Fibroblast of skin of left quadriceps (primary cell): ENCODE data around the gene MBD3L5.
"Not testable (repeated sequence)": the region's sequence is repeated elsewhere in the genome, so short reads cannot be mapped to it uniquely, and the experiment has no call there.

ENCODE experiments used
- DNase-seq, 2 experiments: peaks; one replicate each; pipeline ENCODE4 v3.0.0-alpha.2; 2013; ENCODE audit warnings: low read depth in 2 of 2

Gene MBD3L5

GRCh38 chr19:7052896-7053295 lies 22.5 kb downstream of the MBD3L5 start:
- DNase-seq, result not testable (repeated sequence)

GRCh38 chr19:7054635-7055368 lies 24.4 kb downstream of the MBD3L5 start:
- DNase-seq, result not testable (repeated sequence)

GRCh38 chr19:7055679-7056078 lies 25.3 kb downstream of the MBD3L5 start:
- not testable (repeated sequence) for DNase-seq

GRCh38 chr19:7056371-7056770 lies 26.0 kb downstream of the MBD3L5 start:
- DNase-seq, result not testable (repeated sequence)

- not testable (repeated sequence) for DNase-seq
Measured at GRCh38 chr19:7058576-7058975, 28.2 kb downstream of the MBD3L5 start, which contains the start of gene MBD3L3. Gene MBD3L3, minus strand, starts transcription at chr19:7058676. Its CDS starts 71 bp downstream, at chr19:7058605.

- not testable (repeated sequence) for DNase-seq
Measured at GRCh38 chr19:7059977-7060376, 29.6 kb downstream of the MBD3L5 start.

- no peak for DNase-seq
Measured at GRCh38 chr19:7063339-7063738, 33.0 kb downstream of the MBD3L5 start.

GRCh38 chr19:7063764-7064418 lies 33.5 kb downstream of the MBD3L5 start:
- no peak for DNase-seq

GRCh38 chr19:7067122-7067521 lies 36.7 kb downstream of the MBD3L5 start:
- DNase-seq, result not testable (repeated sequence)

GRCh38 chr19:7067716-7068115 lies 37.3 kb downstream of the MBD3L5 start:
- DNase-seq, result no peak

GRCh38 chr19:7068599-7068998 lies 38.2 kb downstream of the MBD3L5 start:
- no peak for DNase-seq

- peak; percentile 91 to 92 for DNase-seq
Measured at GRCh38 chr19:7069042-7069903, 38.9 kb downstream of the MBD3L5 start, which contains the start of gene ZNF557. Gene ZNF557, plus strand, starts transcription at chr19:7069703. Its CDS starts 5,372 bp downstream, at chr19:7075075.

- DNase-seq, result no peak
Measured at GRCh38 chr19:7069904-7070226, 39.5 kb downstream of the MBD3L5 start.

GRCh38 chr19:7072541-7072940 lies 42.2 kb downstream of the MBD3L5 start:
- DNase-seq, result no peak

- DNase-seq, result no peak
Measured at GRCh38 chr19:7074705-7075282, 44.4 kb downstream of the MBD3L5 start.

GRCh38 chr19:7076151-7076550 lies 45.8 kb downstream of the MBD3L5 start:
- DNase-seq, result no peak

GRCh38 chr19:7078008-7078407 lies 47.6 kb downstream of the MBD3L5 start:
- DNase-seq, result no peak
